HG03097 (cell line): ENCODE data around the gene RAB6B.

ENCODE experiments used
- ATAC-seq: cut with Tn5 transposase; IDR thresholded peaks from one replicate; pipeline ENCODE4 v1.9.1; 2021; ENCODE audit not compliant: unreplicated experiment, low FRiP score

Gene RAB6B

GRCh38 chr3:133895208-133896001, at the start of gene RAB6B:
Gene RAB6B (minus strand): TSS chr3:133895882. CDS start chr3:133895466, 416 bp downstream.
- no peak for ATAC-seq

GRCh38 chr3:133944641-133945380, 49.1 kb upstream of the RAB6B start:
- ATAC-seq: no peak

GRCh38 chr3:133944181-133944580, 48.5 kb upstream of the RAB6B start:
- ATAC-seq: no peak

- no peak for ATAC-seq
Measured at GRCh38 chr3:133943639-133944141, 48.0 kb upstream of the RAB6B start.

- no peak for ATAC-seq
Measured at GRCh38 chr3:133943031-133943535, 47.4 kb upstream of the RAB6B start.

GRCh38 chr3:133941415-133941821, 45.7 kb upstream of the RAB6B start:
- no peak for ATAC-seq

- ATAC-seq: no peak
Measured at GRCh38 chr3:133940536-133940935, 44.9 kb upstream of the RAB6B start.

- no peak for ATAC-seq
Measured at GRCh38 chr3:133939463-133939835, 43.8 kb upstream of the RAB6B start.

GRCh38 chr3:133938770-133939462, 43.2 kb upstream of the RAB6B start:
- ATAC-seq: no peak

- no peak for ATAC-seq
Measured at GRCh38 chr3:133937756-133938601, 42.3 kb upstream of the RAB6B start.

GRCh38 chr3:133937061-133937686, 41.5 kb upstream of the RAB6B start:
- no peak for ATAC-seq

- ATAC-seq: no peak
Measured at GRCh38 chr3:133935843-133936769, 40.4 kb upstream of the RAB6B start.

GRCh38 chr3:133934996-133935842, 39.5 kb upstream of the RAB6B start:
- no peak for ATAC-seq

GRCh38 chr3:133934073-133934970, 38.6 kb upstream of the RAB6B start:
- no peak for ATAC-seq

GRCh38 chr3:133933097-133934024, 37.7 kb upstream of the RAB6B start:
- no peak for ATAC-seq

- ATAC-seq: no peak
Measured at GRCh38 chr3:133932009-133932408, 36.3 kb upstream of the RAB6B start.
